Cortex of kidney (tissue), 1 donor: ENCODE results near the gene MCOLN3.
"Not testable (repeated sequence)": the region's sequence is repeated elsewhere in the genome, so short reads cannot be mapped to it uniquely, and the experiment has no call there.

ENCODE experiments used
- DNase-seq: peaks from one replicate; lab custom pipeline; 2025; lab: John Stamatoyannopoulos, UW

Gene MCOLN3

GRCh38 chr1:85049735-85050166, 1.5 kb upstream of the MCOLN3 start:
- no peak for DNase-seq

GRCh38 chr1:85047472-85048295, 616 bp downstream of the MCOLN3 start:
- no peak for DNase-seq

- no peak for DNase-seq
Observed at GRCh38 chr1:85047144-85047471, 1.2 kb downstream of the MCOLN3 start.

GRCh38 chr1:85042413-85042812, 5.9 kb downstream of the MCOLN3 start:
- no peak for DNase-seq

GRCh38 chr1:85041793-85042192, 6.5 kb downstream of the MCOLN3 start:
- DNase-seq: no peak

- DNase-seq: no peak
Observed at GRCh38 chr1:85033221-85033620, 15.1 kb downstream of the MCOLN3 start.

GRCh38 chr1:85030536-85030935, 17.8 kb downstream of the MCOLN3 start:
- DNase-seq: no peak

GRCh38 chr1:85028151-85028550, 20.1 kb downstream of the MCOLN3 start:
- no peak for DNase-seq

GRCh38 chr1:85027242-85027983, 20.9 kb downstream of the MCOLN3 start:
- DNase-seq: no peak

GRCh38 chr1:85025940-85026339, 22.4 kb downstream of the MCOLN3 start:
- no peak for DNase-seq

GRCh38 chr1:85024736-85025135, 23.6 kb downstream of the MCOLN3 start:
- DNase-seq: no peak

- no peak for DNase-seq
Observed at GRCh38 chr1:85022700-85023099, 25.6 kb downstream of the MCOLN3 start.

- DNase-seq: no peak
Observed at GRCh38 chr1:85019994-85020393, 28.3 kb downstream of the MCOLN3 start.

- no peak for DNase-seq
Observed at GRCh38 chr1:85015826-85016225, 32.5 kb downstream of the MCOLN3 start.

GRCh38 chr1:85005641-85006040, 42.7 kb downstream of the MCOLN3 start:
- DNase-seq: not testable (repeated sequence)

GRCh38 chr1:85001742-85002141, 46.6 kb downstream of the MCOLN3 start:
- no peak for DNase-seq

GRCh38 chr1:84998642-84999280, 49.5 kb downstream of the MCOLN3 start:
- no peak for DNase-seq

- no peak for DNase-seq
Observed at GRCh38 chr1:84997667-84998600, 50.4 kb downstream of the MCOLN3 start.

GRCh38 chr1:84996846-84997666, 51.2 kb downstream of the MCOLN3 start, which contains the start of gene MCOLN2:
Gene MCOLN2 (minus strand): TSS chr1:84997113. CDS start chr1:84996872, 241 bp downstream.
- DNase-seq: no peak

GRCh38 chr1:84995484-84996334, 52.6 kb downstream of the MCOLN3 start:
- no peak for DNase-seq
